DMS 273 treated with DMSO at 0.1 percent for 48 hours (cell line): ENCODE measurements around the gene TPD52L1.
"Not testable (repeated sequence)": the region's sequence is repeated elsewhere in the genome, so short reads cannot be mapped to it uniquely, and the experiment has no call there.

ENCODE experiments used
- DNase-seq: peaks from one replicate; lab custom pipeline; 2025; lab: John Stamatoyannopoulos, UW

Gene TPD52L1

DNA sequence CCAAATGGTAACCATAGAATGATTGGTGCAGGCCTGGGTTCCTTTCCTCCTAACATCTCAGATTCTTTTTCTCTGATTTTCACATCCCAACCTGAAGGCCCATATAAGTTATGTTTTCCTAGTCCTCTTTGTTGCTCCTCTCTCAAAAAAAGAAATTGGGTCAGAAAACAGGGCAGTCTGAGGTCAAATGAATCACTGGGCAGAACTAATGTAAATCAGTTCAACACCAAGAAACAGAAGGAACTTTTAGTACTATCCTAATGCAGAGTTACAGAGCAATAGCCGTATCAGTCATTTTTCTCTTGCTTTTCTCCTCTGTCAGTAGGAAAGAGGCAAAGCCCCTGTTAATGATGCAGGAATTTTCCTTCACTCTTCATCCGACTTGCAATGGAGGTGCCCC is 11.0 kb upstream of the TPD52L1 start:
- DNase-seq, result no peak

GRCh38 chr6:125144822-125145221 is 8.8 kb upstream of the TPD52L1 start:
- DNase-seq, result no peak

- DNase-seq, result no peak
These were observed 4.1 kb upstream of the TPD52L1 start for GRCh38 chr6:125149256-125150144.

DNA sequence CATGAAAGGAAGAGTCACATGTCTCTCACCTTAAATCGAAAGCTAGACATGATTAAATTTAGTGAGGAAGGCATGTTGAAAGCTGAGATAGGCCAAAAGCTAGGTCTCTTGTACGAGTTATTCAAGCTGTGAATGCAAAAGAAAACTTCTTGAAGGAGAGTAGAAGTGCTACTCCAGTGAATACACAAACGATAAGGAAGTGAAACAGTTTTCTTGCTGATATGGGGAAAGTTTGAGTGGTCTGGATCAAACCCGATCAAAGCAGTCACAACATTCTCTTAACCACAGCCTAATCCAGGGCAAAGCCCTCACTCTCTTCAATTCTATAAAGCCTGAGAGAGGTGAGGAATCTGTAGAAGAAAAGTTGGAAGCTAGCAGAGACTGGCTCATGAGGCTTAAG is 1.9 kb upstream of the TPD52L1 start:
- DNase-seq, result no peak

GRCh38 chr6:125154118-125154760 is 666 bp downstream of the TPD52L1 start:
- no peak for DNase-seq

DNA sequence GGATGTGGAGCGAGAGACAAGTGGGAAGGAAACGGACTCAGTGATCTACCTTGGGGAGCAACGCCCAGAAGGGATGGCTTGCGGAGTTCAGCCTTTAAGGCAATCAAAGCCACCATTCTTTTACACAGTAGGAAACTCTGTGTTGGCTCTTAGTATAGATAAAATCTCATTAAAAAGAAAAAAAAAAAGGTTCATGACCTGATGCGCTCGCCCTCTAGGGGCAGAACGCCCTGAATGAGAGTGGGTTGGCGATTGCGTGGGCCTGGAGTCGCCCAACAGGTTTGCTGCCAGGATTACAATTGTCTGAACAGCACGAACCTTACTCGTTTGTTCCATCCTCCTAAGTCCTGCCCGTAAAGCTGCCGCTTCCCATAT is 1.2 kb downstream of the TPD52L1 start:
- DNase-seq, result no peak

- no peak for DNase-seq
These were observed 1.8 kb downstream of the TPD52L1 start for GRCh38 chr6:125155344-125155743.

GRCh38 chr6:125156496-125156895 is 2.9 kb downstream of the TPD52L1 start:
- DNase-seq, result no peak

DNA sequence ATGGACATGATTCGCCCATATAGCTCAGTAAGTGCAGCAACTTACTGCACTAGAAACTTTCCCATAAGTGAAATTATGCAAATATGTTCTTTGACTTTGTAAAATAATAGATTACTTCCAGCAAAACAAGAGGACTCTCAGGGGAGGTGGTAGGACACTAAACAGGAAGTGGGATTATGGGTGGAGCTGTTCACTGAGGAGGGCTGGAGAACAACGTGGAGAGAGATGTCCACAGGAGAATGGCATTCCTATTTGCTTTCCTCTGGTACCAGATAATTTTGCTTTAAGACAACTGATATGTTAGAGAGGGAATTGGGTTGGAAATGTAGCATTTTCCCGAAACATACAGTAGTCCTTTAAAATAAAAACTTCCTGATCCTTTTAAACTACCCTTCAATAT is 3.7 kb downstream of the TPD52L1 start:
- DNase-seq, result no peak

GRCh38 chr6:125157725-125158124 is 4.2 kb downstream of the TPD52L1 start:
- no peak for DNase-seq

DNA sequence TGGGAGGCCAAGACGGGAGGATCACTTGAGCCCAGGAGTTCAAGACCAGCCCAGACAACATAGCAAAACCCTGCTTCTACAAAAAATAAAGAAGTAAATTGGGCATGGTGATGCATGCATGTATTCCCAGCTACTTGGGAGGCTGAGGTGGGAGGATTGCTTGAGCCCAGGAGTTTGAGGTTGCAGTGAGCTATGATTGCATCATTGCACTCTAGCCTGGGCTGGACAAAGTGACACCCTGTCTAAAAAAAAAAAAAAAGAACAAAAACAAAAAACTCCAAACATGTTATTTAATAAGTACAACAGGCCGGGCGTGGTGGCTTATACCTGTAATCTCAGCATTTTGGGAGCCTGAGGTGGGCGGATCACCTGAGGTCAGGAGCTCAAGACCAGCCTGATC is 9.8 kb downstream of the TPD52L1 start:
- not testable (repeated sequence) for DNase-seq

DNA sequence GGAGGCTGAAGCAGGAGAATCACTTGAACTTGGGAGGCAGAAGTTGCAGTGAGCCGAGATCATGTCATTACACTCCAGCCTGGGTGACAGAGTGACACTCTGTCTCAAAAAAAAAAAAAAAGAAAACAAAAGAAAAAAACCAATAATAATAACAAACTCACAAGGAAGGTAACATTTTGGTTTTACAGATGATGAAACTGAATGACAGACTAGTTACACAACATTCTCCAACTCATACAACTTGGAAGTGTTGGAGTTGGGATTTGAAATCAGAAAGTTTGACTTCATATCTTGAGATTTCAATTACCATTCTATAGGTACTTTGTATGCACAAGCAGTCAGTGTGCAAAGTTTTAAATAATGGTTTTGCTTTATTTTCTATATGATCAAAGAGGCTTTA is 10.2 kb downstream of the TPD52L1 start:
- DNase-seq, result no peak

DNA sequence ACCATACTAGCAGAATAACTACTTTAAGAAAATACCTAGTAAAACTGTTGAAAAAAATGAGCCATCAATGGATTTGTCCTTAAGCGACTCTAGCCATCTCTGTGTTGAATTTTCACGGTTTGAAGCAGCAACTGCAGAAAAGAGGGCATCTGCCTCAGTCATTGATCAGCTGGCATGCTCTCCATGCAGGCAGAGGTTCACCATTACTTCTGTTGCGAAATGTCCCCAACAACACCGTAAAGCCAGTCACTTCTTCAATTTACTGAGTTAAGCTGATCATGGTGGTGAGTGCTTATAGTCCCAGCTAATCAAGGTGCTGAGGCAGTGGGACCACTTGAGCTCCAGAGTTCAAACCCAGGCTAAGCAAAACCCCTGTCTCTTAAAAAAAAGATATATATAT is 11.1 kb downstream of the TPD52L1 start:
- no peak for DNase-seq

DNA sequence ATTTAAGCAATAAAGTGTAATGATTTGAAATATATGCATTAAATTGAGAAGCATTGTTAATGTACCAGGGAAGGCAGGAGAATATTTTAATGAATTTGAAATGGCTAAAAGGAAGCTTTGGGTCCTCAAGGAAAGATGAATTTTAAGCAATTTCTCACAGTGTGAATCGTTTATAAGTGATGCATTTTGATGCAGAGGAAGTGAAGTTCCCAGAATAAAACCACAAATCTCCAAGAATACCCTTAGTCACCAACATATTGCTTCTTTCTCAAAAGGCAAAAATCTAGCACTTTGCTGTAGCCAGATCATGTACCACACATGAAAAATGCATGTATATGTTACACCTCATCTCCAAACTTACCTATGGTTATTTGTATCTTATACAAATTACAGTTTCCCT is 11.7 kb downstream of the TPD52L1 start:
- DNase-seq, result no peak

- no peak for DNase-seq
These were observed 12.2 kb downstream of the TPD52L1 start for GRCh38 chr6:125165776-125166175.

- no peak for DNase-seq
These were observed 13.1 kb downstream of the TPD52L1 start for GRCh38 chr6:125166711-125167110.

GRCh38 chr6:125167579-125167978 is 14.0 kb downstream of the TPD52L1 start:
- DNase-seq, result no peak

GRCh38 chr6:125169058-125169457 is 15.5 kb downstream of the TPD52L1 start:
- no peak for DNase-seq

DNA sequence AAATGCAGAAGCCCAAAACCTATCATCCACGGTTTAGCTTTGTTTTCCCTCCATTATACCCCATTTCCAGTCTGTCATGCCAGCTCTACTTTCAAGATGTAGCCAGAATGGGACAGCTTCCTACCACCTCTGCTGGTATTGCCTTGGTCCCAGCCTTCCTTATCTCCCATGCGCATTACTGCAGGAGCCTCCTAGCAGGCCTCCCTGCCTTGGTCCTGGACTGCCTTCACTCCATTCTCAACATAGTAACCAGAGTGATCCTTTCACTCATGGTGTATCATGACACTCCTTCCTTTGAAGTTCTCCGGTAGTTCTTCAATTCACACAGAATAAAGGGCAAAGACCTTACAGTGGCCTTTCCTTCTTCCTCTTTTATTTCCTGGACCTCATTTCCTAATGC is 15.9 kb downstream of the TPD52L1 start:
- no peak for DNase-seq

GRCh38 chr6:125170376-125170775 is 16.8 kb downstream of the TPD52L1 start:
- DNase-seq, result no peak

- DNase-seq, result no peak
These were observed 19.9 kb downstream of the TPD52L1 start for GRCh38 chr6:125173341-125174095.

DNA sequence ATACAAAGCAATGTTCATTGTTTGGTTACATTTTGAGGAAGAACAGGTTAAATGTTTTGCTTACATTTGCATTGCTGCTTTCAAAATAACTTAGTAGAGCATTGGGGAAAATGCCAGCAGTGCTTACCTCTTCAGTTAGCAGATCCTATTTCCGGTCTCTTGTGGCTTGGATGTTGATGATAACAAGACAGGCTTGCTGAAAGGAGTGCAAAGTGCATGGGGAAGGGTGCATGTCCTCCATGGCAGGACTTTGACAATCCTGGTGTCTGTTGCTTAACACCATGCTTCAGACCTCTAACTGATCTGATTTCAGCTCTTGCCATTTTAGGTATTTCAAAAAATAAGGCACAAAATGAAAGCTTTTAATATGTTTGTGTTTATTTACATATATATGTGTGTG is 21.1 kb downstream of the TPD52L1 start:
- no peak for DNase-seq
